Sigmoid colon (tissue), 4 donors: Measurements from ENCODE around the gene SETBP1.

Experiments used
- CTCF ChIP-seq, 4 experiments: fragments of 450-650 bp in 3 of 4; fragments of 200-600 bp in 1 of 4; IDR thresholded peaks; one replicate each; pipeline ENCODE4 v1.5.1; 2016 to 2019; ENCODE audit warnings: antibody characterized with exemption in 4 of 4, mild to moderate bottlenecking in 3 of 4, moderate library complexity in 2 of 4
- POLR2A ChIP-seq, 2 donors: fragments of 450-650 bp; IDR thresholded peaks; one replicate each; pipeline ENCODE4 v1.6.1; 2016; ENCODE audit warnings: antibody characterized with exemption in 2 of 2, mild to moderate bottlenecking in 2 of 2, moderate library complexity in 2 of 2
- POLR2AphosphoS5 ChIP-seq, 4 donors: sonication (generic); formaldehyde crosslinking; IDR thresholded peaks; one replicate each; pipeline ENCODE4 v1.6.1; 2017; ENCODE audit warnings: antibody characterized with exemption in 4 of 4

DNA sequence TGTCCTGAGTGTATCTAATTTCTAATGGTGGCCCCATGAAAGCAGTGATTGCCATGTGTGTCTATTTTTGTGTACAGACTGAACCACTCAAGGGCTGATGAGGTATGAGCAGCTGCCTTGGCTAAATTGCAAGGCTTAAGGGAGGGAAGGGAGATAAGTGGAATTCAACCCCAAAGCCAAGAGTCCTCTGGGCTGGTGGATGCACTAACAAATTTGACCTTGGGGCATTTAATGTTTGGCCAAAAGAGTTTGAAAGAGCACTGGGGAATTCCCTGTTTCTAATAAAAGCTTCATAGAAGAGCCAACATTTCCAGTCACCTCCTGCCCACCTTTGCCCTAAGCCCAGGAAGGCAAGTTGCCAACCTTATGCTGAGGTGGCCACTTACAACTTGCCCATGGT lies 172.1 kb downstream of the SETBP1 start:
- TF ChIP-seq POLR2A (IDR thresholded peaks at IDR 0.05) (no peak), POLR2AphosphoS5 (IDR thresholded peaks at IDR 0.05) (no peak), CTCF (IDR thresholded peaks at IDR 0.05) (no peak)
